ENCODE measurements around the gene C17orf107.
A peak's percentile ranks its signal among the peaks of the same experiment; 100 is the strongest.
"Not testable (repeated sequence)": the region's sequence is repeated elsewhere in the genome, so short reads cannot be mapped to it uniquely, and the experiment has no call there.

The C17orf107 gene

GRCh38 chr17:4857347-4857746, 42.0 kb upstream of the C17orf107 start:
- peaks cover 0 to 20% of the 10 kb centered on the region in 2 donors for H3K36me3 ChIP-seq (replicated peaks in 1 of 2; ENCODE audit: control insufficient read depth in 2 of 2, insufficient read depth in 2 of 2, low read length in 2 of 2)
- not testable (repeated sequence) for H4K91ac ChIP-seq (ENCODE audit: low read depth, low read length, poor library complexity); H3K9me3 ChIP-seq (replicated peaks in 1 of 2; ENCODE audit: control insufficient read depth in 2 of 2, insufficient read depth in 1 of 2, low read depth in 1 of 2, low read length in 2 of 2); H3K18ac ChIP-seq (ENCODE audit: low read length); H2BK15ac ChIP-seq (ENCODE audit: low read length); H3K23ac ChIP-seq (ENCODE audit: low read depth, low read length, poor library complexity); H2BK120ac ChIP-seq (ENCODE audit: low read depth, low read length); H3K27ac ChIP-seq (replicated peaks; ENCODE audit: low read length); H4K8ac ChIP-seq (ENCODE audit: low read depth, low read length); H3K27me3 ChIP-seq (ENCODE audit: control insufficient read depth in 3 of 3, insufficient read depth in 3 of 3, low read depth in 1 of 3, low read length in 3 of 3); H2AFZ ChIP-seq (ENCODE audit: low read length); H3K14ac ChIP-seq (ENCODE audit: low read length); H3K4ac ChIP-seq (ENCODE audit: low read length); H3K4me3 ChIP-seq (ENCODE audit: low read length in 2 of 2); H2BK12ac ChIP-seq (ENCODE audit: low read length); H3K4me2 ChIP-seq (ENCODE audit: insufficient read depth, low read length, poor library complexity, severe bottlenecking); H3K79me1 ChIP-seq (ENCODE audit: low read depth, low read length); DNase-seq (ENCODE audit: low spot score); H2BK5ac ChIP-seq (ENCODE audit: low read length); H2AK5ac ChIP-seq (ENCODE audit: low read depth, low read length); H3K9ac ChIP-seq (ENCODE audit: low read depth, low read length, poor library complexity)
- peaks cover 21 to 30% of the 10 kb centered on the region in 2 donors for H3K4me1 ChIP-seq (ENCODE audit: control insufficient read depth in 2 of 2, insufficient read depth in 1 of 2, low read depth in 1 of 2, low read length in 2 of 2)
- no CpG with 5 or more reads among the region's 7 CpGs for WGBS, 2 donors (ENCODE audit: extremely low coverage in 2 of 2, insufficient read length in 2 of 2, insufficient replicate concordance in 1 of 2)

- Histone ChIP-seq H3K23ac (ENCODE audit: low read depth, low read length, poor library complexity) (no peak overlapping the region), H3K14ac (ENCODE audit: low read length) (no peak overlapping the region), H2BK120ac (ENCODE audit: low read depth, low read length) (no peak overlapping the region), H3K36me3 (replicated peaks in 1 of 2; ENCODE audit: control insufficient read depth in 2 of 2, insufficient read depth in 2 of 2, low read length in 2 of 2) (peaks cover 0 to 20% of the 10 kb centered on the region in 2 donors), H3K18ac (ENCODE audit: low read length) (no peak overlapping the region), H2AFZ (ENCODE audit: low read length) (no peak overlapping the region), H3K9me3 (replicated peaks in 1 of 2; ENCODE audit: control insufficient read depth in 2 of 2, insufficient read depth in 1 of 2, low read depth in 1 of 2, low read length in 2 of 2) (no peaks in the 10 kb centered on the region), H3K4ac (ENCODE audit: low read length) (no peak overlapping the region), H2BK12ac (ENCODE audit: low read length) (no peak overlapping the region), H3K27me3 (ENCODE audit: control insufficient read depth in 3 of 3, insufficient read depth in 3 of 3, low read depth in 1 of 3, low read length in 3 of 3) (no peaks in the 10 kb centered on the region), H4K91ac (ENCODE audit: low read depth, low read length, poor library complexity) (no peak overlapping the region), H3K4me1 (ENCODE audit: control insufficient read depth in 2 of 2, insufficient read depth in 1 of 2, low read depth in 1 of 2, low read length in 2 of 2) (peaks cover 21 to 30% of the 10 kb centered on the region in 2 donors), H3K79me1 (ENCODE audit: low read depth, low read length) (peaks cover 2% of the 10 kb centered on the region), H3K27ac (replicated peaks; ENCODE audit: low read length) (no peak overlapping the region), H3K4me3 (ENCODE audit: low read length in 2 of 2) (no peak overlapping the region), H4K8ac (ENCODE audit: low read depth, low read length) (no peak overlapping the region), H3K4me2 (ENCODE audit: insufficient read depth, low read length, poor library complexity, severe bottlenecking) (no peak overlapping the region), H2BK15ac (ENCODE audit: low read length) (no peak overlapping the region), H3K9ac (ENCODE audit: low read depth, low read length, poor library complexity) (no peak overlapping the region), H2AK5ac (ENCODE audit: low read depth, low read length) (no peak overlapping the region), H2BK5ac (ENCODE audit: low read length) (no peak overlapping the region)
- WGBS, 2 donors (ENCODE audit: extremely low coverage in 2 of 2, insufficient read length in 2 of 2, insufficient replicate concordance in 1 of 2), result no CpG with 5 or more reads among the region's 7 CpGs
- peak; percentile 48 for DNase-seq (ENCODE audit: low spot score)
Measured at GRCh38 chr17:4858068-4858881, 41.1 kb upstream of the C17orf107 start.

- no CpG with 5 or more reads among the region's 5 CpGs for WGBS, 2 donors (ENCODE audit: extremely low coverage in 2 of 2, insufficient read length in 2 of 2, insufficient replicate concordance in 1 of 2)
- Histone ChIP-seq H2BK15ac (ENCODE audit: low read length) (no peak overlapping the region), H3K36me3 (replicated peaks in 1 of 2; ENCODE audit: control insufficient read depth in 2 of 2, insufficient read depth in 2 of 2, low read length in 2 of 2) (peaks cover 0 to 20% of the 10 kb centered on the region in 2 donors), H3K27ac (replicated peaks; ENCODE audit: low read length) (no peak overlapping the region), H3K4me1 (ENCODE audit: control insufficient read depth in 2 of 2, insufficient read depth in 1 of 2, low read depth in 1 of 2, low read length in 2 of 2) (peaks cover 21 to 26% of the 10 kb centered on the region in 2 donors), H3K4me3 (ENCODE audit: low read length in 2 of 2) (no peak overlapping the region), H3K79me1 (ENCODE audit: low read depth, low read length) (peaks cover 2% of the 10 kb centered on the region), H3K27me3 (ENCODE audit: control insufficient read depth in 3 of 3, insufficient read depth in 3 of 3, low read depth in 1 of 3, low read length in 3 of 3) (no peaks in the 10 kb centered on the region), H3K18ac (ENCODE audit: low read length) (peak overlapping the region; percentile 13), H3K9me3 (replicated peaks in 1 of 2; ENCODE audit: control insufficient read depth in 2 of 2, insufficient read depth in 1 of 2, low read depth in 1 of 2, low read length in 2 of 2) (no peaks in the 10 kb centered on the region), H4K8ac (ENCODE audit: low read depth, low read length) (no peak overlapping the region), H3K4me2 (ENCODE audit: insufficient read depth, low read length, poor library complexity, severe bottlenecking) (no peak overlapping the region), H2AK5ac (ENCODE audit: low read depth, low read length) (no peak overlapping the region), H2AFZ (ENCODE audit: low read length) (no peak overlapping the region), H3K14ac (ENCODE audit: low read length) (no peak overlapping the region), H4K91ac (ENCODE audit: low read depth, low read length, poor library complexity) (no peak overlapping the region), H3K9ac (ENCODE audit: low read depth, low read length, poor library complexity) (no peak overlapping the region), H2BK12ac (ENCODE audit: low read length) (no peak overlapping the region), H2BK5ac (ENCODE audit: low read length) (no peak overlapping the region), H3K23ac (ENCODE audit: low read depth, low read length, poor library complexity) (no peak overlapping the region), H2BK120ac (ENCODE audit: low read depth, low read length) (no peak overlapping the region), H3K4ac (ENCODE audit: low read length) (no peak overlapping the region)
- DNase-seq (ENCODE audit: low spot score), result no peak
Measured at GRCh38 chr17:4858882-4859260, 40.5 kb upstream of the C17orf107 start.

- Histone ChIP-seq H3K18ac (ENCODE audit: low read length) (no peak overlapping the region), H3K9me3 (replicated peaks in 1 of 2; ENCODE audit: control insufficient read depth in 2 of 2, insufficient read depth in 1 of 2, low read depth in 1 of 2, low read length in 2 of 2) (no peaks in the 10 kb centered on the region), H3K4me1 (ENCODE audit: control insufficient read depth in 2 of 2, insufficient read depth in 1 of 2, low read depth in 1 of 2, low read length in 2 of 2) (peaks cover 17 to 20% of the 10 kb centered on the region in 2 donors), H3K36me3 (replicated peaks in 1 of 2; ENCODE audit: control insufficient read depth in 2 of 2, insufficient read depth in 2 of 2, low read length in 2 of 2) (peaks cover 0 to 15% of the 10 kb centered on the region in 2 donors), H3K23ac (ENCODE audit: low read depth, low read length, poor library complexity) (no peak overlapping the region), H2BK15ac (ENCODE audit: low read length) (no peak overlapping the region), H3K14ac (ENCODE audit: low read length) (no peak overlapping the region), H3K4me3 (ENCODE audit: low read length in 2 of 2) (no peak overlapping the region), H2AFZ (ENCODE audit: low read length) (no peak overlapping the region), H4K8ac (ENCODE audit: low read depth, low read length) (no peak overlapping the region), H3K27me3 (ENCODE audit: control insufficient read depth in 3 of 3, insufficient read depth in 3 of 3, low read depth in 1 of 3, low read length in 3 of 3) (no peaks in the 10 kb centered on the region), H4K91ac (ENCODE audit: low read depth, low read length, poor library complexity) (no peak overlapping the region), H2BK5ac (ENCODE audit: low read length) (no peak overlapping the region), H3K4me2 (ENCODE audit: insufficient read depth, low read length, poor library complexity, severe bottlenecking) (no peak overlapping the region), H3K9ac (ENCODE audit: low read depth, low read length, poor library complexity) (no peak overlapping the region), H3K27ac (replicated peaks; ENCODE audit: low read length) (no peak overlapping the region), H2AK5ac (ENCODE audit: low read depth, low read length) (peak overlapping the region; percentile 67), H3K4ac (ENCODE audit: low read length) (no peak overlapping the region), H3K79me1 (ENCODE audit: low read depth, low read length) (peaks cover 2% of the 10 kb centered on the region), H2BK120ac (ENCODE audit: low read depth, low read length) (no peak overlapping the region), H2BK12ac (ENCODE audit: low read length) (no peak overlapping the region)
- DNase-seq (ENCODE audit: low spot score), result no peak
- no CpG with 5 or more reads among the region's 32 CpGs for WGBS, 2 donors (ENCODE audit: extremely low coverage in 2 of 2, insufficient read length in 2 of 2, insufficient replicate concordance in 1 of 2)
Measured at GRCh38 chr17:4859816-4860625, 39.3 kb upstream of the C17orf107 start.
